Liver (tissue), 9 donors: ENCODE data around the gene ABLIM1. TPM values are rescaled to one million over a fixed set of nuclear protein-coding genes. Genes with fewer than 3 reads are reported as not detected.

Experiments used
- DNase-seq: peaks from one replicate; pipeline ENCODE4 v3.0.0-alpha.2; 2017; ENCODE audit warnings: low spot score
- H3K27ac ChIP-seq, 2 donors: one replicate each; pipeline ENCODE4 v1.7.0; 2013; ENCODE audit warnings: inconsistent platforms in 2 of 2, low read length in 2 of 2, control low read depth in 1 of 2, low read depth in 1 of 2, mild to moderate bottlenecking in 1 of 2
- H3K27me3 ChIP-seq, 4 donors: one replicate each; pipeline versions ENCODE4 v1.6.1 to v1.7.0; 2013; ENCODE audit warnings: low read length in 3 of 4, inconsistent platforms in 1 of 4, mild to moderate bottlenecking in 1 of 4, moderate library complexity in 1 of 4; ENCODE audit not compliant: control insufficient read depth in 4 of 4, insufficient read depth in 4 of 4
- H3K36me3 ChIP-seq, 4 donors: one replicate each; pipeline versions ENCODE4 v1.6.1 to v1.7.0; 2013; ENCODE audit warnings: low read length in 3 of 4, mild to moderate bottlenecking in 3 of 4, low read depth in 1 of 4, moderate library complexity in 1 of 4; ENCODE audit not compliant: control insufficient read depth in 4 of 4, insufficient read depth in 3 of 4
- H3K4me1 ChIP-seq, 4 donors: one replicate each; pipeline versions ENCODE4 v1.6.1 to v1.7.0; 2013; ENCODE audit warnings: low read length in 3 of 4, mild to moderate bottlenecking in 3 of 4, moderate library complexity in 1 of 4; ENCODE audit not compliant: control insufficient read depth in 4 of 4, insufficient read depth in 4 of 4
- H3K4me3 ChIP-seq, 3 donors: one replicate each; pipeline versions ENCODE4 v1.6.1 to v1.7.0; 2013; ENCODE audit warnings: low read length in 3 of 3, control low read depth in 1 of 3, low read depth in 1 of 3, mild to moderate bottlenecking in 1 of 3
- H3K9ac ChIP-seq, 2 donors: one replicate each; pipeline ENCODE4 v1.7.0; 2013; ENCODE audit warnings: low read length in 2 of 2, mild to moderate bottlenecking in 2 of 2, moderate library complexity in 2 of 2, control low read depth in 1 of 2, low read depth in 1 of 2
- H3K9me3 ChIP-seq, 4 donors: one replicate each; pipeline versions ENCODE4 v1.6.1 to v1.7.0; 2013; ENCODE audit warnings: low read length in 3 of 4; ENCODE audit not compliant: control insufficient read depth in 4 of 4
- ATF3 ChIP-seq: IDR thresholded peaks from 2 replicates; pipeline ENCODE4 v1.6.1; 2016; ENCODE audit warnings: antibody characterized with exemption
- CTCF ChIP-seq: fragments of 150-350 bp; IDR thresholded peaks from 2 replicates; pipeline ENCODE4 v1.5.1; 2017; ENCODE audit warnings: improper control_type of control experiment, low read depth, low read length; ENCODE audit not compliant: missing input control
- EGR1 ChIP-seq, 2 donors: IDR thresholded peaks; 2 replicates each; pipeline ENCODE4 v1.6.1; 2016 to 2018; ENCODE audit warnings: antibody characterized with exemption in 2 of 2, low read depth in 2 of 2
- FOXA1 ChIP-seq: IDR thresholded peaks from 2 replicates; pipeline ENCODE4 v1.6.1; 2016; ENCODE audit warnings: antibody characterized with exemption
- FOXA2 ChIP-seq: IDR thresholded peaks from 2 replicates; pipeline ENCODE4 v1.6.1; 2016; ENCODE audit warnings: antibody characterized with exemption
- GABPA ChIP-seq, 2 donors: IDR thresholded peaks in 1 of 2; conservative IDR thresholded peaks in 1 of 2; 2 replicates each; pipeline ENCODE4 v1.6.1; 2016; ENCODE audit warnings: antibody characterized with exemption in 2 of 2, mild to moderate bottlenecking in 1 of 2, moderate library complexity in 1 of 2
- HNF4A ChIP-seq, 2 donors: conservative IDR thresholded peaks; 2 replicates each; pipeline ENCODE4 v1.6.1; 2016; ENCODE audit warnings: antibody characterized with exemption in 2 of 2, mild to moderate bottlenecking in 2 of 2
- HNF4G ChIP-seq: IDR thresholded peaks from 2 replicates; pipeline ENCODE4 v1.6.1; 2016; ENCODE audit warnings: antibody characterized with exemption
- JUND ChIP-seq, 2 donors: IDR thresholded peaks; 2 replicates each; pipeline ENCODE4 v1.6.1; 2016; ENCODE audit warnings: antibody characterized with exemption in 2 of 2
- MAX ChIP-seq: IDR thresholded peaks from 2 replicates; pipeline ENCODE4 v1.6.1; 2016; ENCODE audit warnings: antibody characterized with exemption
- RAD21 ChIP-seq, 2 donors: IDR thresholded peaks; 2 replicates each; pipeline ENCODE4 v1.6.1; 2016; ENCODE audit warnings: antibody characterized with exemption in 2 of 2, mild to moderate bottlenecking in 2 of 2
- RXRA ChIP-seq, 2 donors: IDR thresholded peaks; 2 replicates each; pipeline ENCODE4 v1.6.1; 2017 to 2018; ENCODE audit warnings: antibody characterized with exemption in 2 of 2, mild to moderate bottlenecking in 1 of 2
- SP1 ChIP-seq: IDR thresholded peaks from 2 replicates; pipeline ENCODE4 v1.6.1; 2018; ENCODE audit warnings: antibody characterized with exemption, mild to moderate bottlenecking
- TAF1 ChIP-seq: conservative IDR thresholded peaks from 2 replicates; pipeline ENCODE4 v1.6.1; 2016; ENCODE audit warnings: antibody characterized with exemption, mild to moderate bottlenecking
- YY1 ChIP-seq: IDR thresholded peaks from 2 replicates; pipeline ENCODE4 v1.6.1; 2016; ENCODE audit warnings: antibody characterized with exemption, mild to moderate bottlenecking
- ZBTB33 ChIP-seq: IDR thresholded peaks from 2 replicates; pipeline ENCODE4 v1.6.1; 2016; ENCODE audit warnings: antibody characterized with exemption
- WGBS: extraction: QIAGEN DNeasy Blood & Tissue Kit; methylation state at CpG from one replicate; pipeline ENCODE4 v1.1.7; 2013; 5-methylcytosine and 5-hydroxymethylcytosine counted together
- polyA plus RNA-seq, 2 donors: library from polyadenylated mRNA; stranded (reverse) in 1 of 2; unstranded in 1 of 2; fragments of 200-250 nt in 1 of 2; fragments of >200 nt in 1 of 2; fragmentation: Nextera tagmentation in 1 of 2; extraction: Ambion mirVana in 1 of 2; gene quantifications; one replicate each; pipeline versions ENCODE4 v1.2.1 to v1.2.3, GENCODE V29; 2013 to 2015
- total RNA-seq, 2 donors: library from RNA; depleted of rRNA; stranded (reverse); fragments of >200 nt; gene quantifications; one replicate each; pipeline ENCODE4 v1.2.3, GENCODE V29; 2014
- TF ChIP-seq, protein P1 (sequence below): IDR thresholded peaks from 2 replicates; pipeline ENCODE4 v1.6.1; 2016; ENCODE audit warnings: antibody characterized with exemption, mild to moderate bottlenecking
- donor health status: healthy.
- donor health status: healthy.
- donor health status: healthy.
- donor health status: healthy.
- donor health status: healthy.

ABLIM1 gene
- total and polyA plus RNA-seq, 4 donors, result 10.9 to 31.3 (median 13.1) TPM

DNA sequence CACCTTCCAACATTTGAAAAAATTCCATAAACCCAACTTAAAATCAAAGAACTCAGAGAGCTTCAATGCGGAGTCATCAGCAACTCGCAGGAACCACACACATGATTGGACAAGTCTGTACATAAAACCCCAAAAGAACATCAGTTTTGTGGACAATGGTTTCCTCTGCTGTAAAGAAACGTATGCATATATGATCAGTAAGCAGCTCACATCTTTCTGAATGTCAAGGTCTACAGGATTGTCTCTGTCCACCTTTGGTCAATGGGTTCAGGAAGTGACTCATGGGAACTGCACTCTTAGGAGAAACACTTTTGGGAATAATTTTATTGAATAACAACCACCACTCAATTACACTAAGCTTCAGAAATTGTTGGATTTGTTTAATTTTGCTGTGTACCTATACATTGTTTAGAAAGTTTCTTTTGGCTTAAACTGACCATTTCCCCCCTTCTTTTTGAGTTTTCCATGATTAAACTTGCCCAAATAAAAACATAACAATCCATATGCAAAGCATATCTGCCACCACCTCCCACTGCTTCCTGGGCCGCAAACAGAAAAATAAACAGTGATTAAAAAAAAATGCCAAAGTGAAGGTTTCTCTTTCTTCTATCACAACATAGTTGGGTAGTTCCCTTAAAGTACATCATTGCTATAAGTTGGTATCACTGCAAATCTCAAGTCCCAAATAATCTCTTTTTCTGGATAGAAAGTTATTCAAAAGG lies 226.5 kb downstream of the ABLIM1 start:
- Histone ChIP-seq H3K4me1 (no peaks in the 10 kb centered on the region), H3K9me3 (no peaks in the 10 kb centered on the region), H3K36me3 (peaks cover 3 to 33% (median 21%) of the 10 kb centered on the region in 4 donors), H3K27ac (no peak overlapping the region), H3K27me3 (no peaks in the 10 kb centered on the region), H3K4me3 (no peak overlapping the region), H3K9ac (no peak overlapping the region)
- TF ChIP-seq RAD21 (IDR thresholded peaks at IDR 0.05) (no peak), GABPA (IDR thresholded peaks at IDR 0.05 in 1 of 2, conservative IDR thresholded peaks at IDR 0.05 in 1 of 2) (no peak), ZBTB33 (no peak), HNF4A (conservative IDR thresholded peaks at IDR 0.05) (no peak), ATF3 (no peak), YY1 (no peak), FOXA2 (no peak), EGR1 (IDR thresholded peaks at IDR 0.05; ENCODE audit: low read depth in 2 of 2) (no peak), JUND (IDR thresholded peaks at IDR 0.05) (no peak), CTCF (no peak), FOXA1 (no peak), MAX (no peak), SP1 (no peak), HNF4G (no peak), RXRA (IDR thresholded peaks at IDR 0.05) (no peak), TAF1 (no peak)
- TF ChIP-seq, protein P1, sequence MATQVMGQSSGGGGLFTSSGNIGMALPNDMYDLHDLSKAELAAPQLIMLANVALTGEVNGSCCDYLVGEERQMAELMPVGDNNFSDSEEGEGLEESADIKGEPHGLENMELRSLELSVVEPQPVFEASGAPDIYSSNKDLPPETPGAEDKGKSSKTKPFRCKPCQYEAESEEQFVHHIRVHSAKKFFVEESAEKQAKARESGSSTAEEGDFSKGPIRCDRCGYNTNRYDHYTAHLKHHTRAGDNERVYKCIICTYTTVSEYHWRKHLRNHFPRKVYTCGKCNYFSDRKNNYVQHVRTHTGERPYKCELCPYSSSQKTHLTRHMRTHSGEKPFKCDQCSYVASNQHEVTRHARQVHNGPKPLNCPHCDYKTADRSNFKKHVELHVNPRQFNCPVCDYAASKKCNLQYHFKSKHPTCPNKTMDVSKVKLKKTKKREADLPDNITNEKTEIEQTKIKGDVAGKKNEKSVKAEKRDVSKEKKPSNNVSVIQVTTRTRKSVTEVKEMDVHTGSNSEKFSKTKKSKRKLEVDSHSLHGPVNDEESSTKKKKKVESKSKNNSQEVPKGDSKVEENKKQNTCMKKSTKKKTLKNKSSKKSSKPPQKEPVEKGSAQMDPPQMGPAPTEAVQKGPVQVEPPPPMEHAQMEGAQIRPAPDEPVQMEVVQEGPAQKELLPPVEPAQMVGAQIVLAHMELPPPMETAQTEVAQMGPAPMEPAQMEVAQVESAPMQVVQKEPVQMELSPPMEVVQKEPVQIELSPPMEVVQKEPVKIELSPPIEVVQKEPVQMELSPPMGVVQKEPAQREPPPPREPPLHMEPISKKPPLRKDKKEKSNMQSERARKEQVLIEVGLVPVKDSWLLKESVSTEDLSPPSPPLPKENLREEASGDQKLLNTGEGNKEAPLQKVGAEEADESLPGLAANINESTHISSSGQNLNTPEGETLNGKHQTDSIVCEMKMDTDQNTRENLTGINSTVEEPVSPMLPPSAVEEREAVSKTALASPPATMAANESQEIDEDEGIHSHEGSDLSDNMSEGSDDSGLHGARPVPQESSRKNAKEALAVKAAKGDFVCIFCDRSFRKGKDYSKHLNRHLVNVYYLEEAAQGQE, result no peak
- 94% methylated on average over 4 of the region's 4 CpGs for WGBS
- no peak for DNase-seq
